Uterus (tissue), 2 donors: ENCODE results near the gene THAP2.

Source experiments
- POLR2A ChIP-seq, 2 donors: fragments of 450-650 bp; IDR thresholded peaks; one replicate each; pipeline ENCODE4 v1.6.1; 2016; ENCODE audit warnings: antibody characterized with exemption in 2 of 2, mild to moderate bottlenecking in 1 of 2, moderate library complexity in 1 of 2
- TF ChIP-seq, protein P1 (sequence below), 4 experiments: fragments of 200-600 bp in 2 of 4; fragments of 450-650 bp in 2 of 4; sonication (generic) in 2 of 4; IDR thresholded peaks; one replicate each; pipeline ENCODE4 v1.5.1; 2016 to 2019; ENCODE audit warnings: antibody characterized with exemption in 4 of 4, mild to moderate bottlenecking in 2 of 4, moderate library complexity in 1 of 4

DNA sequence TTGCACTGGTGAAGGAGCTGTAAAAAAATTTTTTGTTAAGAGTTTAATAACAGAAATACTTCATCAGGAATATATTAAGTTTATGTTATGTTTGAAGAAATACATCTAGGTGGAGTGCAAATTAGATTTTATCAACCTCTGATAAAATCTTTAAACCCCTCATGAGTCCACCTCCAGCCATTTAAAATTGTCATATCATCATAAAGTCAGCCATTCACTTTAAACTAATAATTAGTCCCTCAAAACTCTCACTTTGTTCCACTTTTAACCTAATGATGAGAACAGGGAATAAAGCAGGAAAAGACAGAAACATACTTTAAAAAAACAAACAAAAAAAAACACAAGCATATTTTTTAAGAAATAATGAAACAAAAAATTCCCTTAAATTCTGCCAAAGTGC is 25.6 kb upstream of the THAP2 start:
- TF ChIP-seq, protein P1, sequence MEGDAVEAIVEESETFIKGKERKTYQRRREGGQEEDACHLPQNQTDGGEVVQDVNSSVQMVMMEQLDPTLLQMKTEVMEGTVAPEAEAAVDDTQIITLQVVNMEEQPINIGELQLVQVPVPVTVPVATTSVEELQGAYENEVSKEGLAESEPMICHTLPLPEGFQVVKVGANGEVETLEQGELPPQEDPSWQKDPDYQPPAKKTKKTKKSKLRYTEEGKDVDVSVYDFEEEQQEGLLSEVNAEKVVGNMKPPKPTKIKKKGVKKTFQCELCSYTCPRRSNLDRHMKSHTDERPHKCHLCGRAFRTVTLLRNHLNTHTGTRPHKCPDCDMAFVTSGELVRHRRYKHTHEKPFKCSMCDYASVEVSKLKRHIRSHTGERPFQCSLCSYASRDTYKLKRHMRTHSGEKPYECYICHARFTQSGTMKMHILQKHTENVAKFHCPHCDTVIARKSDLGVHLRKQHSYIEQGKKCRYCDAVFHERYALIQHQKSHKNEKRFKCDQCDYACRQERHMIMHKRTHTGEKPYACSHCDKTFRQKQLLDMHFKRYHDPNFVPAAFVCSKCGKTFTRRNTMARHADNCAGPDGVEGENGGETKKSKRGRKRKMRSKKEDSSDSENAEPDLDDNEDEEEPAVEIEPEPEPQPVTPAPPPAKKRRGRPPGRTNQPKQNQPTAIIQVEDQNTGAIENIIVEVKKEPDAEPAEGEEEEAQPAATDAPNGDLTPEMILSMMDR (IDR thresholded peaks at IDR 0.05) = no peak
- no peak for TF ChIP-seq POLR2A (IDR thresholded peaks at IDR 0.05)
